Stimulated activated naive B cell treated with anti-CD40 and anti-IgM and Interleukin-4, amounts not matched to agents 10 μg/mL and 1 μg/mL and 100 μg/mL, for 72 hours (primary cell): ENCODE results near the gene SLX9.

Source experiments
- ATAC-seq, 2 donors: fragments of 150-1000 bp; cut with Tn5 transposase; replicated peaks; 2 replicates each; pipeline ENCODE4 v1.10.0; 2021; ENCODE audit warnings: moderate library complexity in 1 of 2
- DNase-seq: peaks from one replicate; pipeline ENCODE4 v3.0.0; 2021
- H3K27ac Mint-ChIP-seq: one replicate; pipeline ENCODE4 v1.8.0; 2022; ENCODE audit warnings: mild to moderate bottlenecking, mixed read lengths
- H3K27me3 Mint-ChIP-seq, 2 donors: one replicate each; pipeline ENCODE4 v1.8.0; 2022; ENCODE audit warnings: mixed read lengths in 2 of 2
- H3K36me3 Mint-ChIP-seq, 2 donors: one replicate each; pipeline ENCODE4 v1.8.0; 2022; ENCODE audit warnings: mixed read lengths in 2 of 2, mild to moderate bottlenecking in 1 of 2
- H3K4me1 Mint-ChIP-seq, 2 donors: one replicate each; pipeline ENCODE4 v1.8.0; 2022; ENCODE audit warnings: mixed read lengths in 2 of 2, mild to moderate bottlenecking in 1 of 2
- H3K4me3 Mint-ChIP-seq, 2 donors: one replicate each; pipeline ENCODE4 v1.8.0; 2022; ENCODE audit warnings: mild to moderate bottlenecking in 2 of 2, mixed read lengths in 2 of 2, moderate library complexity in 1 of 2
- H3K9me3 Mint-ChIP-seq, 2 donors: one replicate each; pipeline ENCODE4 v1.8.0; 2022; ENCODE audit warnings: mixed read lengths in 2 of 2, mild to moderate bottlenecking in 1 of 2

The SLX9 gene

DNA sequence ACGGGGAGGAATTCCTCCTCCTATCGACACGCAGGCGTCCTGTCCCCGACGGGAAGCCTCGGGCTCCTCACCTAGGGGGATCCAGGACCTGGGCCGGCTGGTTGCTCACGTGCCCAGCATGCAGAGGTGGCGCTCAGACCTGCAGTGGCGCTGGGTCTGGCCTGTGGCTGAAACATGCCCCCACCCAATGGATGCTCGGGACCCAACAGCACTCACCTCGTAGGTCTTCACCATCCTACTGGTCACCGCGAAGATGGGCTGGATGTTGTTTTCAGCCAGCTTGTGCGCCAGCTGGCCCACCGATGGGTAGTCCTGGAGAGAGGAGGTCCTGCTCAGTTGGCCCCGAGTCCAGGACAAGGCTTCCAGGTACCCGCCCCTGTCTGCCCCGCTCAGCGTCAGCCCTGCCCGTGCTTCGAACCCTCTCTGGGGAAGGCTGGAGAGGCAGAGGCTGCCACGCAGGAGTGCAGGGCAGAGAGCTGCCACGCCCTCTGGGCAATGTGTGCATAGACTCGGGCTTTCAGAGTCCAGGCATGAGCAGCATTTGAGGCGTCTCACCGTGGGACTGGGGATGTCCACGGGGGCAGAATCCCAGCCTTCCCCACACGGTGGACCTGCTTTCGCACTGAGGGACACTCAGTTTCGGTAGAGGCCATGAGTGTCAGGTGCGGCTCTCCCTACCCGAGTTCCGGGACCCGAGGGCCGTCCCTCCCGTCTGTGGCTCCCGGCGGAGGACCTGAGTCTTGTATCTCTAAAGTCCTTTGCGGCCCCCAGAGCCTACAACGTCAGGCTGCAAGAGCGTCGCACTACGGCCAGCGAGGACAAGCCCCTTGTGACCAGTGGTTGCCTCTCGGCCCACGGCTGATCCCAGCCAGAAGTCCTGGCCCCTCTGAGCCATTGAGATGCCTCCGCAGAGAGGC, 40.7 kb upstream of the SLX9 start:
- ATAC-seq = no peak
- Mint-ChIP-seq H3K27ac (peak overlapping the region; percentile 75), H3K27me3 (no peaks in the 10 kb centered on the region), H3K9me3 (no peaks in the 10 kb centered on the region), H3K4me3 (no peak overlapping the region), H3K36me3 (peaks cover 64 to 70% of the 10 kb centered on the region in 2 donors), H3K4me1 (peaks cover 17 to 18% of the 10 kb centered on the region in 2 donors)
- no peak for DNase-seq

DNA sequence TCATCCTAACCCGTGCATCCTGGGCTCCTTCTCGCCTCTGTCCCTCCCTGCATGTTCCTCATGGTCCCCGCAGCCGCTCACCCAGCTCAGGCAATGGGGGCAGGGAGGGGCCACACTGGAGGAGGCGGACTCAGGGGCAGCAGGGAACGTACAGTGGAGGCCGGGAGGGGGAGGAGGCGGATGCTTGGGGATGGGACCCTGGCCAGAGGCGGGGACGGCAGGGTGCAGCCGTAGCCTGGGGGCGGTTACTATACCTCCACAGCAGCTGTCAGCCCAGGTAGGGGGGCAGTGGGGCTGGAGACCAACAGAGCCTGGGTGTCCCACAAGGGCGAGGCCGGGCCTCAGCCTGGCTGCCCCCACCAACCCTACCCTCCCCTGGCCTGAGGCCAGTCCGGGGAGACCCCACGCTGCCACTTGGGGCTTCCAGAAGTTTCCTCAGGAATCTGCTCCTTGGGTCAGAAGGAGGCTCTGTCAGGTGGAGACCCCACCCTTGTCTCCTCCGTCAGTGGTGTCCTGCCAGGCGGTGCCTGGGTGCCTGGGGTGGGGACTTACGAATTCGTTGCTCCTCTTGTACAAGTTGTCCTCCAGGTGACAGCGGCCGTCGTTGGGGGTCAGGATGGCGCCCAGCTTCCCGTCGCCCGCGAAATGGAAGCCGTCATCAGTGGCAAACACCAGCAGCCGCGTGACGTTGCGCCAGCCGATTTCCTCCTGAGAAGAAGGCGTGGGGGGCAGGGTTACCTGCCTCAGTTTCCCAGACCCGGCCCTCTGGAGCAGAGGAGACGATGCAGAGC, 39.9 kb upstream of the SLX9 start:
- peak overlapping the region; percentile 75 for H3K27ac Mint-ChIP-seq
- peaks cover 21 to 24% of the 10 kb centered on the region in 2 donors for H3K4me1 Mint-ChIP-seq
- DNase-seq = no peak
- no peak for ATAC-seq
- peaks cover 61 to 70% of the 10 kb centered on the region in 2 donors for H3K36me3 Mint-ChIP-seq
- no peak overlapping the region for H3K4me3 Mint-ChIP-seq
- H3K27me3 Mint-ChIP-seq = no peaks in the 10 kb centered on the region
- no peaks in the 10 kb centered on the region for H3K9me3 Mint-ChIP-seq

- DNase-seq = no peak
- Mint-ChIP-seq H3K4me1 (peaks cover 23 to 24% of the 10 kb centered on the region in 2 donors), H3K36me3 (peaks cover 59 to 71% of the 10 kb centered on the region in 2 donors)
Measured at GRCh38 chr21:44900559-44901251, 39.1 kb upstream of the SLX9 start.

GRCh38 chr21:44901391-44902074, 38.3 kb upstream of the SLX9 start:
- Mint-ChIP-seq H3K4me1 (peaks cover 23 to 32% of the 10 kb centered on the region in 2 donors), H3K9me3 (no peaks in the 10 kb centered on the region), H3K36me3 (peaks cover 54 to 72% of the 10 kb centered on the region in 2 donors), H3K27me3 (no peaks in the 10 kb centered on the region), H3K4me3 (no peak overlapping the region), H3K27ac (peak overlapping the region; percentile 56)
- DNase-seq (no peak), ATAC-seq (no peak)

More at GRCh38 chr21:44900559-44901251, 39.1 kb upstream of the SLX9 start:
- H3K4me3 Mint-ChIP-seq = peak overlapping the region in 1 of 2 donors; percentile 32
- no peaks in the 10 kb centered on the region for H3K27me3 Mint-ChIP-seq
- peak overlapping the region; percentile 54 for H3K27ac Mint-ChIP-seq
- H3K9me3 Mint-ChIP-seq = no peaks in the 10 kb centered on the region
- ATAC-seq = no peak

DNA sequence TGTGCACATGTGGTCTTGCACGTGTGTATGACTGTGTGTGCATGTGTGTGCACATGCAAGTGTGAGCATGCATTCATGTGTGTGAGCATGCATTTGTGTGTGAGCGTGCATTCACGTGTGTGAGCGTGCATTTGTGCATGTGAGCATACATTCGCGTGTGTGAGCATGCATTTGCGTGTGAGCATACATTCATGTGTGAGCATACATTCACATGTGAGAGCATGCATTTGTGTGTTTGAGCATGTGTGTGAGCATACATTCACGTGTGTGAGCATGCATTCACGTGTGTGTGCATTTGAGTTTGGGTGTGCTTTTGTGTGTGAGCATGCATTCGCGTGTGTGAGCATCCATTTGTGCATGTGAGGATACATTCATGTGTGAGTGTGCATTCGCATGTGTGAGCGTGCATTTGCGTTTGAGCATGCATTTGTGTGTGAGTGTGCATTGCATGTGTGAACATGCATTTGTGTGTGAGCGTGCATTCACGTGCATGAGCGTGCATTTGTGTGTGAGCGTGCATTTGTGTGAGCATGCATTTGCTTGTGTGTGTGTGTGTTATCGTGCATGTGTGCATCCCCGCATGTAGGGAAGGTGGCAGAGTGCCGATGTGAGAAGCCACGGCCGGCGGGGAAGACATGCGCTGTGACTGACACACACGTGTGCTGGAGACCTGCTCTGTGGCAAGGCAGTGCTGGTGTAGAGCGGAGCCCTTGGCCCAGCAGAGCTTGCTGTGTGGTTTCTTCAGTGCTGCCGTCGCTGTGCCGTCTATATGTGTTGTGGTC, 37.4 kb upstream of the SLX9 start:
- H3K4me3 Mint-ChIP-seq = no peak overlapping the region
- ATAC-seq (no peak), DNase-seq (no peak)
- H3K4me1 Mint-ChIP-seq = peaks cover 26 to 38% of the 10 kb centered on the region in 2 donors
- peak overlapping the region; percentile 16 for H3K27ac Mint-ChIP-seq
- peaks cover 46 to 68% of the 10 kb centered on the region in 2 donors for H3K36me3 Mint-ChIP-seq
- H3K27me3 Mint-ChIP-seq = no peaks in the 10 kb centered on the region
- H3K9me3 Mint-ChIP-seq = no peaks in the 10 kb centered on the region

- no peak for DNase-seq
- peak overlapping the region; percentile 16 for H3K27ac Mint-ChIP-seq
- peaks cover 46 to 63% of the 10 kb centered on the region in 2 donors for H3K36me3 Mint-ChIP-seq
- no peak for ATAC-seq
- H3K9me3 Mint-ChIP-seq = no peaks in the 10 kb centered on the region
- H3K27me3 Mint-ChIP-seq = no peaks in the 10 kb centered on the region
- H3K4me1 Mint-ChIP-seq = peaks cover 33 to 46% of the 10 kb centered on the region in 2 donors
- H3K4me3 Mint-ChIP-seq = no peak overlapping the region
Measured at GRCh38 chr21:44903050-44903685, 36.7 kb upstream of the SLX9 start.

DNA sequence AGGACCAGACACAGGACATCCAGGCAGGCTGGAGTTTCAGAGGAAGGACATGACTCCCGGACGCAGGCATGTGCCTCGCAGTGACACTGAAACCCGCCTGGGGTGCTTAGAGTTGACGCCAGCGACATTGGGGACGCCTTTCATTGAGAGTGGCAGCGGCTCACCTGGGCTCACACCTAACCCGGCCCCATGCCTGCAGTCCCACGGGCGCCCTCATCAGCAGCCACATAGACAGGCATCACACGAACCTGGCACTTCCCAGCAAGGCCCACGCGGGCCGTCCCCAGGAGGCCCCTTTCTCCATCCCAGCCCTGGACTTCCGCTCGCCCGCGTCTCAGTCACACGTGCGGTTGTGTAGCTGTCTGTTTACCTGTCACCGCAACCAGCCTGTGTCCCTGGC, 36.1 kb upstream of the SLX9 start:
- Mint-ChIP-seq H3K4me3 (no peak overlapping the region), H3K27ac (no peak overlapping the region), H3K36me3 (peaks cover 44 to 61% of the 10 kb centered on the region in 2 donors)

GRCh38 chr21:44904141-44904923, 35.5 kb upstream of the SLX9 start:
- H3K4me3 Mint-ChIP-seq = no peak overlapping the region
- no peak for ATAC-seq
- no peaks in the 10 kb centered on the region for H3K9me3 Mint-ChIP-seq
- peaks cover 50 to 66% of the 10 kb centered on the region in 2 donors for H3K36me3 Mint-ChIP-seq
- H3K27ac Mint-ChIP-seq = peak overlapping the region; percentile 48
- no peaks in the 10 kb centered on the region for H3K27me3 Mint-ChIP-seq
- DNase-seq = no peak
- peaks cover 38 to 57% of the 10 kb centered on the region in 2 donors for H3K4me1 Mint-ChIP-seq

More for the DNA sequence above, 36.1 kb upstream of the SLX9 start:
- H3K9me3 Mint-ChIP-seq = no peaks in the 10 kb centered on the region
- ATAC-seq = no peak
- DNase-seq = no peak
- no peaks in the 10 kb centered on the region for H3K27me3 Mint-ChIP-seq
- H3K4me1 Mint-ChIP-seq = peaks cover 33 to 51% of the 10 kb centered on the region in 2 donors

- DNase-seq = no peak
Measured at GRCh38 chr21:44905016-44905727, 34.7 kb upstream of the SLX9 start.

DNA sequence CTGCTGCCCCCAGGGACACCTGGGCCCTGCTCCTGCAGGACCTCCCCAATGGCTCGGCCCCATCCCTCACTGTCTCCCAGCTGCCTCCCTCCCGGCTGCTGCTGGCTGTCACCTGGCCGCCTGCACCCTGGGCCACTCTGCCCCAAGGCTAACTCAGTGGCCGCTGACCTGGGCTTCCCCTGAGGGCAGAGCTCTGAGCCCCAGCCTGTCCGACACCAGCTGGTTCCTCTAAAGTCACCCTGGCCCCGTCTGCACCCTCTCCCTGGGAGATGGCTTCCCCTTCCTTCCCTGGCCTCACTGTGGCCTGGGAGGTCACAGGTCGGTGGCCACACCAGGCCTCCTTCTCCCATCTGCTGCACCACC, 34.1 kb upstream of the SLX9 start:
- Mint-ChIP-seq H3K9me3 (no peaks in the 10 kb centered on the region), H3K27ac (no peak overlapping the region), H3K4me3 (no peak overlapping the region), H3K4me1 (peaks cover 45 to 67% of the 10 kb centered on the region in 2 donors), H3K27me3 (no peaks in the 10 kb centered on the region), H3K36me3 (peaks cover 48 to 67% of the 10 kb centered on the region in 2 donors)
- DNase-seq = no peak
- no peak for ATAC-seq

More at GRCh38 chr21:44905016-44905727, 34.7 kb upstream of the SLX9 start:
- H3K9me3 Mint-ChIP-seq = no peaks in the 10 kb centered on the region
- peaks cover 44 to 65% of the 10 kb centered on the region in 2 donors for H3K4me1 Mint-ChIP-seq
- peaks cover 51 to 69% of the 10 kb centered on the region in 2 donors for H3K36me3 Mint-ChIP-seq
- H3K27ac Mint-ChIP-seq = no peak overlapping the region
- H3K27me3 Mint-ChIP-seq = no peaks in the 10 kb centered on the region
- no peak overlapping the region for H3K4me3 Mint-ChIP-seq
- no peak for ATAC-seq

GRCh38 chr21:44907225-44907965, 32.4 kb upstream of the SLX9 start:
- ATAC-seq (peak; percentile 55 to 61), DNase-seq (no peak)
- H3K27ac Mint-ChIP-seq = peak overlapping the region; percentile 68
- H3K36me3 Mint-ChIP-seq = peaks cover 40 to 59% of the 10 kb centered on the region in 2 donors
- H3K27me3 Mint-ChIP-seq = no peaks in the 10 kb centered on the region
- H3K4me1 Mint-ChIP-seq = peaks cover 60 to 80% of the 10 kb centered on the region in 2 donors
- H3K9me3 Mint-ChIP-seq = no peaks in the 10 kb centered on the region
- peak overlapping the region; percentile 52 to 66 for H3K4me3 Mint-ChIP-seq
